ENCODE results near the gene RARB. TPM values are rescaled to one million over a fixed set of nuclear protein-coding genes. Genes with fewer than 3 reads are reported as not detected.

RARB gene
- total and polyA plus RNA-seq, 9 donors: 12.0 to 23.2 (median 16.1) TPM

GRCh38 chr3:25442486-25442885 is 14.4 kb downstream of the RARB start:
- WGBS (ENCODE audit: insufficient coverage): 42% methylated on average over 2 of the region's 3 CpGs
- H3K4me1 ChIP-seq (ENCODE audit: control insufficient read depth, insufficient read depth, low read length): peaks cover 7% of the 10 kb centered on the region
- H3K27ac ChIP-seq (ENCODE audit: low read length): no peak overlapping the region
- no peak overlapping the region for H3K4me3 ChIP-seq (ENCODE audit: low read length)
- H3K36me3 ChIP-seq (ENCODE audit: control insufficient read depth, insufficient read depth, low read length): no peaks in the 10 kb centered on the region
- H3K9me3 ChIP-seq (replicated peaks; ENCODE audit: control insufficient read depth, low read depth, low read length): no peaks in the 10 kb centered on the region
- DNase-seq: no peak
- H3K27me3 ChIP-seq (ENCODE audit: control insufficient read depth, insufficient read depth, low read length): no peaks in the 10 kb centered on the region

GRCh38 chr3:25444273-25444672 is 16.2 kb downstream of the RARB start:
- H3K27me3 ChIP-seq (ENCODE audit: control insufficient read depth, insufficient read depth, low read length): no peaks in the 10 kb centered on the region
- no peak for DNase-seq
- WGBS (ENCODE audit: insufficient coverage): no CpG with 5 or more reads among the region's 2 CpGs
- peaks cover 6% of the 10 kb centered on the region for H3K4me1 ChIP-seq (ENCODE audit: control insufficient read depth, insufficient read depth, low read length)
- no peaks in the 10 kb centered on the region for H3K36me3 ChIP-seq (ENCODE audit: control insufficient read depth, insufficient read depth, low read length)
- no peak overlapping the region for H3K27ac ChIP-seq (ENCODE audit: low read length)
- H3K9me3 ChIP-seq (replicated peaks; ENCODE audit: control insufficient read depth, low read depth, low read length): no peaks in the 10 kb centered on the region
- no peak overlapping the region for H3K4me3 ChIP-seq (ENCODE audit: low read length)

- Histone ChIP-seq H3K4me1 (ENCODE audit: control insufficient read depth, insufficient read depth, low read length) (peaks cover 10% of the 10 kb centered on the region), H3K4me3 (ENCODE audit: low read length) (no peak overlapping the region), H3K9me3 (replicated peaks; ENCODE audit: control insufficient read depth, low read depth, low read length) (no peaks in the 10 kb centered on the region), H3K27ac (ENCODE audit: low read length) (no peak overlapping the region), H3K36me3 (ENCODE audit: control insufficient read depth, insufficient read depth, low read length) (no peaks in the 10 kb centered on the region), H3K27me3 (ENCODE audit: control insufficient read depth, insufficient read depth, low read length) (no peaks in the 10 kb centered on the region)
- no CpG with 5 or more reads among the region's 4 CpGs for WGBS (ENCODE audit: insufficient coverage)
- DNase-seq: peak; percentile 40
Measured at GRCh38 chr3:25445731-25446130, 17.7 kb downstream of the RARB start.

GRCh38 chr3:25447285-25447684 is 19.2 kb downstream of the RARB start:
- WGBS (ENCODE audit: insufficient coverage): 57% methylated on average over 1 of the region's 3 CpGs
- DNase-seq: no peak
- Histone ChIP-seq H3K4me1 (ENCODE audit: control insufficient read depth, insufficient read depth, low read length) (peaks cover 10% of the 10 kb centered on the region), H3K36me3 (ENCODE audit: control insufficient read depth, insufficient read depth, low read length) (no peaks in the 10 kb centered on the region), H3K9me3 (replicated peaks; ENCODE audit: control insufficient read depth, low read depth, low read length) (no peaks in the 10 kb centered on the region), H3K27ac (ENCODE audit: low read length) (no peak overlapping the region), H3K27me3 (ENCODE audit: control insufficient read depth, insufficient read depth, low read length) (no peaks in the 10 kb centered on the region), H3K4me3 (ENCODE audit: low read length) (no peak overlapping the region)

GRCh38 chr3:25447925-25448324 is 19.9 kb downstream of the RARB start:
- Histone ChIP-seq H3K4me1 (ENCODE audit: control insufficient read depth, insufficient read depth, low read length) (peaks cover 10% of the 10 kb centered on the region), H3K27me3 (ENCODE audit: control insufficient read depth, insufficient read depth, low read length) (no peaks in the 10 kb centered on the region), H3K4me3 (ENCODE audit: low read length) (no peak overlapping the region), H3K27ac (ENCODE audit: low read length) (no peak overlapping the region), H3K36me3 (ENCODE audit: control insufficient read depth, insufficient read depth, low read length) (no peaks in the 10 kb centered on the region), H3K9me3 (replicated peaks; ENCODE audit: control insufficient read depth, low read depth, low read length) (no peaks in the 10 kb centered on the region)
- no peak for DNase-seq
- WGBS (ENCODE audit: insufficient coverage): no CpG with 5 or more reads among the region's 3 CpGs

GRCh38 chr3:25448750-25449692 is 21.0 kb downstream of the RARB start:
- Histone ChIP-seq H3K9me3 (replicated peaks; ENCODE audit: control insufficient read depth, low read depth, low read length) (no peaks in the 10 kb centered on the region), H3K27me3 (ENCODE audit: control insufficient read depth, insufficient read depth, low read length) (no peaks in the 10 kb centered on the region), H3K36me3 (ENCODE audit: control insufficient read depth, insufficient read depth, low read length) (no peaks in the 10 kb centered on the region), H3K27ac (ENCODE audit: low read length) (peak overlapping the region; percentile 77), H3K4me1 (ENCODE audit: control insufficient read depth, insufficient read depth, low read length) (peaks cover 16% of the 10 kb centered on the region), H3K4me3 (ENCODE audit: low read length) (no peak overlapping the region)
- WGBS (ENCODE audit: insufficient coverage): 80% methylated on average over 1 of the region's 11 CpGs
- peak; percentile 91 for DNase-seq

- H3K4me1 ChIP-seq (ENCODE audit: control insufficient read depth, insufficient read depth, low read length): peaks cover 22% of the 10 kb centered on the region
- 83% methylated on average over 1 of the region's 8 CpGs for WGBS (ENCODE audit: insufficient coverage)
- H3K9me3 ChIP-seq (replicated peaks; ENCODE audit: control insufficient read depth, low read depth, low read length): no peaks in the 10 kb centered on the region
- no peak overlapping the region for H3K4me3 ChIP-seq (ENCODE audit: low read length)
- H3K27ac ChIP-seq (ENCODE audit: low read length): peak overlapping the region; percentile 77
- H3K27me3 ChIP-seq (ENCODE audit: control insufficient read depth, insufficient read depth, low read length): no peaks in the 10 kb centered on the region
- DNase-seq: no peak
- no peaks in the 10 kb centered on the region for H3K36me3 ChIP-seq (ENCODE audit: control insufficient read depth, insufficient read depth, low read length)
Measured at GRCh38 chr3:25449857-25450256, 21.8 kb downstream of the RARB start.

GRCh38 chr3:25452192-25452591 is 24.1 kb downstream of the RARB start:
- DNase-seq: peak; percentile 42
- no peak overlapping the region for H3K4me3 ChIP-seq (ENCODE audit: low read length)
- WGBS (ENCODE audit: insufficient coverage): 40% methylated on average over 2 of the region's 5 CpGs
- H3K36me3 ChIP-seq (ENCODE audit: control insufficient read depth, insufficient read depth, low read length): no peaks in the 10 kb centered on the region
- no peaks in the 10 kb centered on the region for H3K27me3 ChIP-seq (ENCODE audit: control insufficient read depth, insufficient read depth, low read length)
- peak overlapping the region; percentile 26 for H3K27ac ChIP-seq (ENCODE audit: low read length)
- H3K4me1 ChIP-seq (ENCODE audit: control insufficient read depth, insufficient read depth, low read length): peaks cover 38% of the 10 kb centered on the region
- H3K9me3 ChIP-seq (replicated peaks; ENCODE audit: control insufficient read depth, low read depth, low read length): no peaks in the 10 kb centered on the region

- no peak for DNase-seq
- Histone ChIP-seq H3K4me3 (ENCODE audit: low read length) (no peak overlapping the region), H3K27ac (ENCODE audit: low read length) (no peak overlapping the region), H3K4me1 (ENCODE audit: control insufficient read depth, insufficient read depth, low read length) (peaks cover 42% of the 10 kb centered on the region), H3K36me3 (ENCODE audit: control insufficient read depth, insufficient read depth, low read length) (no peaks in the 10 kb centered on the region), H3K27me3 (ENCODE audit: control insufficient read depth, insufficient read depth, low read length) (no peaks in the 10 kb centered on the region), H3K9me3 (replicated peaks; ENCODE audit: control insufficient read depth, low read depth, low read length) (no peaks in the 10 kb centered on the region)
- WGBS (ENCODE audit: insufficient coverage): no CpG with 5 or more reads among the region's 2 CpGs
Measured at GRCh38 chr3:25452740-25453139, 24.7 kb downstream of the RARB start.

- Histone ChIP-seq H3K27ac (ENCODE audit: low read length) (peak overlapping the region; percentile 93), H3K4me1 (ENCODE audit: control insufficient read depth, insufficient read depth, low read length) (peaks cover 43% of the 10 kb centered on the region), H3K9me3 (replicated peaks; ENCODE audit: control insufficient read depth, low read depth, low read length) (no peaks in the 10 kb centered on the region), H3K27me3 (ENCODE audit: control insufficient read depth, insufficient read depth, low read length) (no peaks in the 10 kb centered on the region), H3K36me3 (ENCODE audit: control insufficient read depth, insufficient read depth, low read length) (no peaks in the 10 kb centered on the region), H3K4me3 (ENCODE audit: low read length) (no peak overlapping the region)
- no peak for DNase-seq
- 10% methylated on average over 2 of the region's 6 CpGs for WGBS (ENCODE audit: insufficient coverage)
Measured at GRCh38 chr3:25453619-25454004, 25.5 kb downstream of the RARB start.
